ENCODE data around the gene ATF7IP.
"Not testable (repeated sequence)": the region's sequence is repeated elsewhere in the genome, so short reads cannot be mapped to it uniquely, and the experiment has no call there.

Gene ATF7IP

GRCh38 chr12:14367040-14367661 lies 1.7 kb downstream of the ATF7IP start:
- no peak for DNase-seq (ENCODE audit: low read depth in 2 of 3, low spot score in 1 of 3)

DNA sequence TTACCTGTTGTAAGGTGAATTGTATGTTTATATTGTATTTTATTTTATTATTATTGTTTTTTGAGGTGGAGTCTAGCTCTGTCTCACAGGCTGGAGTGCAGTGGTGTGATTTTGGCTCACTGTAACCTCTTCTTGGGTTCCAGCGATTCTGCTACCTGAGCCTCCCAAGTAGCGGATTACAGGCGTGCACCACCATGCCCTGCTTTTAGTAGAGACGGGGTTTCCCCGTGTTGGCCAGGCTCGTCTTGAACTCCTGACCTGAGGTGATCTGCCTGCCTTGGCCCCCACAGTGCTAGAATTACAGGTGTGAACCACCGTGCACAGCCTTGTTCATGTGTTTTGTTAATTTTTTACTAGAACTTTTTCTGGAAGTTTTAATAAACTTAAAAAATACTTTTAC lies 3.8 kb downstream of the ATF7IP start:
- DNase-seq (ENCODE audit: low read depth in 2 of 3, low spot score in 1 of 3), result no peak

- DNase-seq (ENCODE audit: low read depth in 2 of 3, low spot score in 1 of 3), result no peak
Measured at GRCh38 chr12:14373217-14373616, 7.7 kb downstream of the ATF7IP start.

DNA sequence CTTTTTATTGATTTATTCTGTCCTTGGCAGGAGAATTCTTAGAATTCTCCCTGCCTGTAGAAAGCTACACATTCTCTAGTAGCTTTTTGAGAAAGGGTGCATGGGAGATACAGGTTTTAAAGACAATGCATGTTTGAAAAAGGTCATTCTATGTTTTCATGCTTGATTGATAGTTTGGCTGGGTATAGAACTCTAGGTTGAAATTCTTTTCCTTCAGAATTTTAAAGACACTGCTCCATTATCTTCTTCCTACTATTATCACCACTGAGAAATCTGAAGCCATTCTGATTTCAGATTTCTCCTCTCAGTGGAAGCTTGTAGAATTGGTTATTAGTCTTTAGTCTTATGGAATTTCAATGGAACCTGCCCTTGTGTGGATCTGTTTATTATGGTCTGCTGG lies 14.0 kb downstream of the ATF7IP start:
- DNase-seq (ENCODE audit: low read depth in 2 of 3, low spot score in 1 of 3), result no peak

DNA sequence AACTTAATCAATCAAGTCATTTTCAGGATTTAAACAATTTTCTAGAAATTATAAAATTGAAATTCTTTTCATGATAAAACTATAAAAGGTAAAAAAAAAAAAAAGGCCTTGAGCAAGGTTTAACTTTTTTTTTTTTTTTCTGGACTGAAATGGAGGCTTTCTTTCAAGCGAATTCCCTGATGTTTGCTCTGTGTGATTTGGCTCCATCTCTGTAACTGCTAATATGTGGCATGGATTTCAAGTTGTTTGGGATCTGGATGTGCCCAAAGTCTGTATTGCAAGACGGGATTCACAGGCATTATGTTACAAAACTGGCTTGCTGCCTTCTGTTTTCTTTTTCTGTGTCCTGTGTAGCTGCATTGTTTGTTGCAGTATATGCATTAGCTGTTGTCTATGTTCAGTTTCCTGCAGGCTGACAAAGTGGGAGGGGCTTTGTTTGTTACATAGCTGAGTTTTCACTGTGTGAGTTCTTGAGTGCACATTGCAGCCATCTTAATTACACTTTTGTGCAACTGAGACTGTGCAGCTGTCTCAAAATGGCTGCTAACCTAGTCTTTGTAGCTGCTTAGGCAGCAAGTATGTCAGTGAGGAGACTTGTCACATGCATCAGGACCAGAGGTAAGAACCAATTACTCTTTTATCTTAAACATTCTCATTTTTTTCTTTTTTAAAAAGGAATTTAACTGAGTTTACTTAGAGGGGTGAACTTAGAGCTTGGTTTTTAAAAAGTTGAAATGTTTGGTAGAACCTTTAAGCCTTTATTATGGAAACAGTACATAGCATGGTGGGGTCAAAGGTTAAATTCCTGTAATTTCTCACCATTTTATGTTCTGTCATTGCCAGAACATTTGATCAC lies 19.5 kb downstream of the ATF7IP start:
- DNase-seq (ENCODE audit: low read depth in 2 of 3, low spot score in 1 of 3), result peak; percentile 31 to 62 (median 44)

DNA sequence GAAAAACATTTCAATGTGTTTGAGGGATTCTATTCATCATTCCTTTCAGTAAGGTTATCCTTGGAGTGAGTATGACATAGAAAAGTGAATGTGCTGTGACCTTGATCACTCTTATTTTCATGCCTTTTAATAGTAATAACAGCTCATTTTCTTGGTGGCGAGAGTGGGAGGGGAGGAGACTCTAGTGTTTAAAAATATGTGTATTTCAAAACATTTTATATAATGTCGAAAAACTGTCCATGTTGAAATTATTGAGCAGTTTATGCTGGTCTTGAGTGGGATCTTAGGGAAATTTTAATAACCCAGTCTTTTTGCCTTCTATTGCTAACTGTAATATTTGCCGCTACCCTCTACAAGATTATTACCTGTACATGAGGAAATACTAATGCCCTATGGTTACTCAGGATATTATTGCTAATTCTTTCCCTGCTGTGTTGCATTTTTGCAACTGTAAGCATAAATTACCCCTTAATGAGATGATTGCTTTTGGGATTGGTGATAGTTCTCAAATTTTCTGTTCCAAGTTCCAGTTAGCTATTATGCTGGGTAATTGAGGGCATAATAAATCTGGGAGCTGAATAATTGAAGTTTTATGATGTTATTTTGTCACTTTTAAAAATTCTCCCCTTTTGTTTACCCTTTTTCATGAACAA lies 21.9 kb downstream of the ATF7IP start:
- DNase-seq (ENCODE audit: low read depth in 2 of 3, low spot score in 1 of 3), result no peak

- no peak for DNase-seq (ENCODE audit: low read depth in 2 of 3, low spot score in 1 of 3)
Measured at GRCh38 chr12:14390449-14390848, 25.0 kb downstream of the ATF7IP start.

DNA sequence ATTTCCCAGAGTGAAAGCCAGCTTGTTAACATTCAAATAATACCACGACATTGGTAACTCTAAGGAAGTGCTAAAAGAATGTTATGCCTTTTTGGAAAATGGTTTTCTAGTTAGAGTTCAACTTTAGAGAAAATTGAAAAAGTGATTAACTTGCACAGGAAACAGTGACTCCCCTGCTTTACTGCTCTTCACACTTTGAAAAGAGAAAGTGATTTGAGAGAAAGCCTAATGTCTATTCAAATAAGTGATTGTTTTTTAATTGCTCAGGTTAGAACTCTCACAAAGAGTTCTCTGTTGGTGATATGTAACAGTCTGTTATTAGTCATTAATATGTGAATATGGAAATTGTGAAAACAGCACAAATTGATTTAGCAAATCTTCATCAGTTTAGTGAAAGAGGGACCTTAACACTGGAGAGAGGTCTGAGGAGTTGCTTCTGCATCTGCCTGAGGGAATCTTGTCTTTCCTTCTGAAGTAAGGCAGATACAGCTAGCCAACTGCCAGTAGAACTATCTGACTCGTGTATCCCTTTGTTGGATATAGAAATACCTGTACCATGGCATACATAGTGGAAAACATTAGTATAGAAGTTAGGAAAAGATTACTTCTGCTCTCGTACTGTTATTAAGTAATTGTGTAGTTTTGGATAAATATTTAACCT lies 25.5 kb downstream of the ATF7IP start:
- no peak for DNase-seq (ENCODE audit: low read depth in 2 of 3, low spot score in 1 of 3)

GRCh38 chr12:14393751-14394150 lies 28.3 kb downstream of the ATF7IP start:
- no peak for DNase-seq (ENCODE audit: low read depth in 2 of 3, low spot score in 1 of 3)

GRCh38 chr12:14394317-14395073 lies 29.0 kb downstream of the ATF7IP start:
- DNase-seq (ENCODE audit: low read depth in 2 of 3, low spot score in 1 of 3), result no peak

GRCh38 chr12:14395074-14395778 lies 29.7 kb downstream of the ATF7IP start:
- DNase-seq (ENCODE audit: low read depth in 2 of 3, low spot score in 1 of 3), result no peak

DNA sequence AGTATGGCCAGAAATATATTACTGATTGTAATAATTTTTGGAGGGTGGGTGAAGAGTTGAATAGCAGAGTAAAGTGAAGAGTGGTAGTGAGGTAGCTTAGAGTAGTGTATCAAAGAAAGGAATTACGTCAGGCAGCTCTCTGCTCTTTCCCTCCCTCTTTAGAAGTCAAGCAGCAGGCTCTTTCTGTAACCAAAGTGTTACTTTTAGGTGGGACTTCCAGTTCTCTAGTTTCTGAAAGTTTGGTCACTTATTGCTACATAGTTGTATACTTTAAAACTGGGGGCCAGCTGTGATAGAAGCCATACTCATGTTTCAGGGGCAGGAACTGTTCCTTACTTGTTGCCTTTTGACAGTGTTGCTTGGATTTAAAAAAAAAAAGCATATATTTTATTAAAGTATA lies 30.6 kb downstream of the ATF7IP start:
- no peak for DNase-seq (ENCODE audit: low read depth in 2 of 3, low spot score in 1 of 3)

DNA sequence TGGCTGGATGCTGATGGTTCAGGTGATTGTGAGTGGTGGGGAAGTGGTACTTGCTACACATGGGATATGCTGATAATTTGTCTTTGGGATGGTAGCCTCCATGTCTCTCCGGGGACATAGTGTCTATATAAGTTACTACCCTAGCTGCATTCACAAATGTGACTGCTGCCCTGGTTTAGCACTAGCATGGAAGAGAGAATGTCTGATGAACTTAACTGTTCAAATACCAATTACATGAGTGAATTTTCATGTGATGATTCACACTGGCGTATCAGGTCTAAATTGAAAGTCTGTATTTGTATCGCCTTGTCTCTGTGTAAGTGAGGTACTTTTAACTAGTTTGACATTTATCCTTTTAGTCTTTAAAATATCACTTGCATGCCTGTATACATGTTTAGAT lies 34.4 kb downstream of the ATF7IP start:
- DNase-seq (ENCODE audit: low read depth in 2 of 3, low spot score in 1 of 3), result no peak

DNA sequence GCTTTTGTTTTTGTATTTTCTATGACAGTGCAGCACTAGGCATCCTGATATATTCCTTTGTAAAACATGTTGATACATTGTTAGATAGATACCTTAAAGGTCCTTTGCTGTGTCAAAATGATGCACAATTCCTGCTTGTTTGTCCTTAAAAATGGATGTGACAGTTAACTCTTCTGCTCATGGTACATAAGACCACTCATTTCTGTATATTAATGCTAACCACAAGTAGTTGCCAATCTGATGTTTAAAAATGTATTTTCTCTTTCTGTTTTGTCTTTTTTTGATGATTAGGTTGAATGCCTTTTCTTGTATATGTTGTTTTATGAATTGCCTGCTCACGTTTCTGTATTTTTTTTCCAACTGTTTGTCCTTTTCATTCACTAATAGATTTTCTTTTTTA lies 35.1 kb downstream of the ATF7IP start:
- no peak for DNase-seq (ENCODE audit: low read depth in 2 of 3, low spot score in 1 of 3)

DNA sequence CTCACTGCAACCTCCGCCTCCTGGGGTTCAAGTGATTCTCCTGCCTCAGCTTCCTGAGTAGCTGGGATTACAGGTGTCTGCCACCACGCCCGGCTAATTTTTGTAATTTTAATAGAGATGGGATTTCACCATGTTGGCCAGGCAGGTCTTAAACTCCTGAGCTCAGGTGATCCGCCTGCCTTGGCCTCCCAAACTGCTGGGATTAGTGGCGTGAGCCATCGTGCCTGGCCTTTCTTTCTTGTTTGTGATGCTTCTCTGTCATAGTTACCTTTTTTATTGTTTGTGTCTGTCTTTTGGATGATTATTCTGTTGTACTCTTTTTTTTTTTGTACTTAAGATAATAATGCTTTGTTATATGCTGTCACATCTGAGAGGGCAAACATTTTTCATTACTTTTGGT lies 35.8 kb downstream of the ATF7IP start:
- not testable (repeated sequence) for DNase-seq (ENCODE audit: low read depth in 2 of 3, low spot score in 1 of 3)

DNA sequence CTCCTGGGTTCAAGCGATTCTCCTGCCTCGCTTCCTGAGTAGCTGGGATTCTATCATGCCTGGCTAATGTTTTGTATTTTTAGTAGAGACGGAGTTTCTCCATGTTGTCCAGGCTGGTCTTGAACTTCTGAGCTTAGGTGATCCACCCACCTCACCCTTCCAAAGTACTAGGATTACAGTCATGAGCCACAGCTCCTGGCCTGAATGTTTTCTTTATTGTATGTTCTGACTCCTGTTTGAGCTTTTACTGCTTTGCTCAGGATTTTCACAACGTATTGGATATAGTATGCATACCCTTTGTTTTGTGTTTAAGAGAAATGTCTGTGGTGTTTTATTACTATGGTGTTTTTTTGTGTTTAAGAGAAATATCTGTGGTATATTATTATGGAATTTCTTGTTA lies 37.2 kb downstream of the ATF7IP start:
- no peak for DNase-seq (ENCODE audit: low read depth in 2 of 3, low spot score in 1 of 3)

- DNase-seq (ENCODE audit: low read depth in 2 of 3, low spot score in 1 of 3), result no peak
Measured at GRCh38 chr12:14403293-14403692, 37.8 kb downstream of the ATF7IP start.

- DNase-seq (ENCODE audit: low read depth in 2 of 3, low spot score in 1 of 3), result no peak
Measured at GRCh38 chr12:14403711-14404196, 38.3 kb downstream of the ATF7IP start.

DNA sequence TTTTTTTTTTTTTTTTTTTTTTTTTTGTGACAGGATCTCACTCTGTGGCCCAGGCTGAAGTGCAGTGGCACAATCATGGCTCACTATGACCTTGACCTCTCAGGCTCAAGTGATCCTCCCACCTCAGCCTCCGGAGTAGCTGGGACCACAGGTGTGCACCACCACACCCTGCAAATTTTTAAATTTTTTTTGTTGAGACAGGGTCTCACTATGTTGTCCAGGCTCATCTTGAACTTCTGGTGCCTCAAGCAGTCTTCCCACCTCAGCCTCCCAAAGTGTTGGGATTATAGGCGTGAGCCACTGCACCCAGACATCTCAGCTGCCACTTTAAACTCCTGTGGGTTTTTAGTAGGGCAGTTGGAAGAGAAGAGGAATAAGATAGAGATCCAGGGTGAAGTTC lies 39.9 kb downstream of the ATF7IP start:
- not testable (repeated sequence) for DNase-seq (ENCODE audit: low read depth in 2 of 3, low spot score in 1 of 3)

DNA sequence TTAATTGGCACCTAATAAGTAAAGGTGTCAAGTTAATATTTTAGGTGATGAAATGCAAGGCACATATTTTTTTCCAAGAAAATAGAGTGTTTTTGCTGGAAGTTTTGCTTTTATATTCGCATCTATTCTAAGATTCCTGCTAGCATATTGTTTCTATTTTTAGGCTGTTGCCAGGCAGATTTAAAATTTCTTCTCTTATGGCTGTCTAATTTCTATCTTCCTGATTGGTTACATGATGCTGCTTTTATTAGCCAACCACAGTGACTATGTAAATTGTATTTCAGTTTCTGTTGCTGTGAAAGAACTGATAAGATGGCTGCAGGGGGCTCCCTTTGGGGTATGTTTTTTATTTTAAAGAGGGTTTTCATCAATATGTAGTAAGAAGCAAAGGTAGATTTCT lies 42.7 kb downstream of the ATF7IP start:
- DNase-seq (ENCODE audit: low read depth in 2 of 3, low spot score in 1 of 3), result no peak

Data from stimulated activated CD4-positive, alpha-beta T cell treated with anti-CD3 and anti-CD28 coated beads, Interleukin-12 subunit alpha, Interleukin-12 subunit beta, amount 100 ng/mL, for 48 hours (primary cell).